GM11168 (cell line): Measurements from ENCODE around the gene ZNF423.
"Not testable (repeated sequence)": the region's sequence is repeated elsewhere in the genome, so short reads cannot be mapped to it uniquely, and the experiment has no call there.

Experiments
- in situ Hi-C: fragments of 300-500 bp; cut with MboI; formaldehyde crosslinking; loops from one replicate; pipeline ENCODE4 v1.12.0; 2022; ENCODE audit warnings: low sequenced_read_pairs; ENCODE audit not compliant: unreplicated experiment

The ZNF423 gene

GRCh38 chr16:49679095-49679494 is 176.8 kb downstream of the ZNF423 start:
- in situ Hi-C loops = no loop called here

GRCh38 chr16:49677661-49678060 is 178.3 kb downstream of the ZNF423 start:
- in situ Hi-C loops = not testable (repeated sequence)

GRCh38 chr16:49675413-49675812 is 180.5 kb downstream of the ZNF423 start:
- in situ Hi-C loops = no loop called here

GRCh38 chr16:49674990-49675389 is 180.9 kb downstream of the ZNF423 start:
- in situ Hi-C loops = no loop called here

- in situ Hi-C loops = no loop called here
Measured at GRCh38 chr16:49674351-49674851, 181.5 kb downstream of the ZNF423 start.

GRCh38 chr16:49673442-49673841 is 182.5 kb downstream of the ZNF423 start:
- in situ Hi-C loops = no loop called here

- in situ Hi-C loops = no loop called here
Measured at GRCh38 chr16:49672753-49673152, 183.2 kb downstream of the ZNF423 start.

- in situ Hi-C loops = no loop called here
Measured at GRCh38 chr16:49671333-49671732, 184.6 kb downstream of the ZNF423 start.

- in situ Hi-C loops = no loop called here
Measured at GRCh38 chr16:49670627-49671026, 185.3 kb downstream of the ZNF423 start.

- in situ Hi-C loops = no loop called here
Measured at GRCh38 chr16:49665482-49666230, 190.3 kb downstream of the ZNF423 start.

- in situ Hi-C loops = no loop called here
Measured at GRCh38 chr16:49664221-49665215, 191.4 kb downstream of the ZNF423 start.

- in situ Hi-C loops = no loop called here
Measured at GRCh38 chr16:49663081-49664065, 192.5 kb downstream of the ZNF423 start.

- in situ Hi-C loops = no loop called here
Measured at GRCh38 chr16:49662569-49662968, 193.3 kb downstream of the ZNF423 start.

GRCh38 chr16:49661465-49662187 is 194.3 kb downstream of the ZNF423 start:
- in situ Hi-C loops = no loop called here

- in situ Hi-C loops = no loop called here
Measured at GRCh38 chr16:49660626-49661025, 195.3 kb downstream of the ZNF423 start.

GRCh38 chr16:49659356-49659755 is 196.6 kb downstream of the ZNF423 start:
- in situ Hi-C loops = no loop called here

GRCh38 chr16:49658531-49658930 is 197.4 kb downstream of the ZNF423 start:
- in situ Hi-C loops = no loop called here

GRCh38 chr16:49657736-49658465 is 198.0 kb downstream of the ZNF423 start:
- in situ Hi-C loops = no loop called here

GRCh38 chr16:49654425-49654824 is 201.5 kb downstream of the ZNF423 start:
- in situ Hi-C loops = no loop called here
